Endometrial microvascular endothelial cells (primary cell): ENCODE data around the gene GPSM3. TPM values are rescaled to one million over a fixed set of nuclear protein-coding genes. Genes with fewer than 3 reads are reported as not detected.
"Not testable (repeated sequence)": the region's sequence is repeated elsewhere in the genome, so short reads cannot be mapped to it uniquely, and the experiment has no call there.

Source experiments
- in situ Hi-C: cut with HindIII; loops from 2 replicates; pipeline ENCODE4 v1.10.0; 2017; ENCODE audit warnings: low sequenced_read_pairs, low pct_unique_long_range_greater_than_20kb; ENCODE audit errors: inconsistent ontology term
- total RNA-seq: library from RNA; depleted of rRNA; stranded (reverse); fragments of >200 nt; gene quantifications from one replicate; pipeline ENCODE4 v1.2.3, GENCODE V29; 2015; ENCODE audit errors: inconsistent ontology term

The GPSM3 gene
- total RNA-seq, 1 donor from 2014 or later = 31.0 TPM

- in situ Hi-C loops = no loop called here
These were observed 11.8 kb upstream of the GPSM3 start for GRCh38 chr6:32204268-32204715.

DNA sequence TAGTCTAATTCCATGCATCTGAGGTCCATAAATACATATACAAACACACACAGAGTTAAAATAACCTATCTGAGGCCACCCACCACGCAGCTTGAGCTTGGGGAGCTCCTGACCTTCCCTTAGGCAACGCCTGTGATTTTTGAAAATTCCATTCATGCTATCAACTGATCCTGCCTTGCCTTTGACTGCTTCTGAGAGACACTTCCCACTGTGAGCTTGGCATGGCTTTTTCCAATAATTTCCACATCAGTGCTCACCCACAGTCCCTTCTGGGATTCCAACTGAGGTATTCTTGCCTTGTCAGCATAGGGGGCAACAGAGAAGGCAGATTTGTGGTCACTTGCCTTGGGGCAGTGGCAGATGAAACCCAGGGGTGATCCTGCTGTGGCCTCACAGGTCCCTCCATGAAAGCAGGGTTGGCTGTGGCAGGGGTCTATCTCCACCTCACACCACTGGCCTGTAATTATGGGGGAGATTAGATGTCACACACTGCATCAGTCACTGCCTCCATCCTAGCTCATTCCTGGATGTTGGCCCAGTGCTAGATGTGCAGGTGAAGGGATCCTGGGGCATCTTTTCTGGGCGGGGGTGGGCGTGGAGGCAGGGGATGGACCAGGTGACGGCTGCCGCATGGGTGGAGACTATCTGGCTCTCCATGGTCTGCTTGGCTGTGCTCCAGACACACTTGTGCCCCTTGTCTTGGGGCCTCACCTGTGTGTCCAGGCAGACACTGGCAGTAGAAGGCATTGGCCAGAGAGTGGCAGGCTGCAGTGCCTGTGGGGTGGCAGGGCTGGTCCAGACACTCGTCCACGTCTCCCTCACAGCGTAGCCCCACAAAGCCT is 11.2 kb upstream of the GPSM3 start:
- in situ Hi-C loops = no loop called here

- in situ Hi-C loops = no loop called here
These were observed 9.7 kb upstream of the GPSM3 start for GRCh38 chr6:32202186-32202585.

DNA sequence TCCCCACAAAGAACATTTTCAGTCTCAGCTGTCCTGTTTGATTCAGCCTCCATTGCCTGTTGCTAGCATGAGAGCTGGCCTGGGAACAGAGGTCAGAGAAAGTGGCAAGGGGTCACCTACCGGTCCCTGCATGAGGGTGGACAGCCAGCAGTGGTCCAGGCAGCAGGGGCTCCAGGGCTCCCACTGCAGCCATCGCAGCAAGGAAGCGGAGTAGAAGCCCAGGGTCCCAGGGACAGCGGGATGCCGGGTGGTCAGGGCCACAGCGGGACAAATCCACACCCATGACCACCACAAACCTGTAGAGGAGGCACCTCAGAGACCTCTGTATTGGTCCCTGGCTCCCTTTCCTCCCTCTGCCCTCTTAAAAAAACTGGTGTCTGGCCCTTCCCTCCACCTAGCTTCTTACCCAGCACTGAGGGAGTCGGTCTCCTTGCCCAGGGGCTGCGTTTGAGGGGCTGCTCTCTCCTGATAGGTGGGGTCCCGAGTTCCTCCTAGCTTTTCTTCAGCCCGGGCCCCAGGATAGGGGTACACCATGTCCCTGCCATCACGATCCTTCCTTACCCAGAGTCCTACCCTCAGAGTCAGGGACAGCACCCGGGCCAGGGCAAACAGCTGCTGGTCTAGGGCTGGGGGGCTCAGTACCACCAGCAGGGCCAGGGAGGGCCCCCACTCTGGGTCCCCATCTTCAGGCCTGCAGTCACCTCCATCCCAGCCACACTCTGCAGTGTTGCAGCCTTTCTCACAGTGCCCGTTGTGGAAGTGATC is 8.4 kb upstream of the GPSM3 start:
- in situ Hi-C loops = no loop called here

DNA sequence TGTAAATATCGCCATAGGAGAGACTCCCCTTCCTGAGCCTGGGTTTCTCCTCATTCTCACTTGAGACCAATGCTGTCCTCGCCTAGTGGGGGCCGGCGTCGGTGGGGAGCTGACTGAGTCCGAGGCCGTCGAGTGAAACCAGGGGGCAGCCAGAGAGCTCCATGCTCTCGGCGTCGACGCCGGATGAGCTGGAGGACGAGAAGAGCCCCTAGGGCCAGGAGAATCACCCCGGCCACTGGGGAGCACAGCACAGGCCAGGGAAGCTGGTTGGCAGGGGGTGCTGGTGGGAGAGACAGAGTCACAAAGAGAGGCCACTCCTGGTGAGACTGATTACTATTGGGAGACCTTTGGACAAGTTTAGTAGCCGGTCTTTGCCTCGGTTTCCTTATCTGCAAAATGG is 6.4 kb upstream of the GPSM3 start:
- in situ Hi-C loops = no loop called here

DNA sequence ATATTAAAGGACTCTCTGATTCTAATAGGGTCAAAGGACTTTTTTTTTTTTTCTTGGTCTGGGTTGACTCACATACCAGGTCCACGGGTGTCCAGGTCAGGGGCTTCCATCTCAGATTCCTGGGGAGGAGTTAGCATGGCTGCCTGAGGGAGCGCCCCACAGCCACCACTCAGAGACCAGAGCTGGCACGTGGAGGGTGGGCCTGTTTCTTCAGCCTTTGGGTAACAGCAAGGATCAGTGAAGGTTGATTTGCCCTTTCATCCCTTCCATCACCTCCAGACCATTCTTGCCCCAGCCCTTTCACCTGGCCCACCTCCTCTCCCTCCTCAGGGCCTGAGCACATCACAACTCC is 5.9 kb upstream of the GPSM3 start:
- in situ Hi-C loops = no loop called here

DNA sequence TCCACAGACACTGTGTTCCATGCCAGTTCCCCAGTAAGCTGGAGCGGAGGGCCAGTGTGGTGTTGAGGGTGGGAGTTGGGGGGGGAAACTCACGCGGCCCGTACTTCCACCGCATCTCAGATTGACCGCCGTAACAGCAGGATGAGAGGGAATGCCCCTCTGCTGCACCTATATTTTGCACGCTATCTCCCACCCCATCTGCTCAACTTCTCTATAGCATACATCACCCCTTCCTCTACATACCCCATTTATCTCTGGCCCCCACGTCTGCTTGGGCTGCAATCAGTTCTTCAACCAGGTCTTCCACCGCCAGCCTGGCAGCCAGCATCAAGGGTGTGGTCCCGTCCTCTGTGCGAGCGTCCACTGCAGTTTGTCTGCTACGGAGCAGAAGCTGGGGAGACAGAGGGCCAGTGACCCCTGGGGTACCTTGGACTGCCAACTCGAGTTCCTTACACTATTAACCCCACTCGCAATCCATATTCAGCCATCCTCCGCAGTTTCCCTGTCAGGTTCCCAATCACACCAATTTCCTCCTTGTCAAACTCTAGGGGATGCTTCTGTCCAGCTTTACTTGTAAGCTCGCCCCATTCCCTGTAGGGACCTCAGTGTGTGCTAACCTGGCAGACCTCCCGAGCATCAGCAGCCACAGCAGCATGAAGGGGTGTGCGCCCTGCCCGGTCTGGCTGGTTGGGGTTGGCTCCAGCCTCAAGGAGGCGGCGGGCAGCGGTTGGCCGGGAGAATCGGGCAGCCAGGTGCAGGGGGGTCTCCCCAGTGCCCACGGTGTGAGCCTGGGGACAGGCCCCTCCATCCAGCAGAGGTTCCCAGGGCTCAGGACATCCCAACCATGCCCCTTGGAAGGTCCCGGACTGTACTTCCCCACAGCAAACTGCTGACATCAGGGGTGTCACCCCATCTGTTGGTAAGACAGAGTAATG is 4.5 kb upstream of the GPSM3 start:
- in situ Hi-C loops = no loop called here

DNA sequence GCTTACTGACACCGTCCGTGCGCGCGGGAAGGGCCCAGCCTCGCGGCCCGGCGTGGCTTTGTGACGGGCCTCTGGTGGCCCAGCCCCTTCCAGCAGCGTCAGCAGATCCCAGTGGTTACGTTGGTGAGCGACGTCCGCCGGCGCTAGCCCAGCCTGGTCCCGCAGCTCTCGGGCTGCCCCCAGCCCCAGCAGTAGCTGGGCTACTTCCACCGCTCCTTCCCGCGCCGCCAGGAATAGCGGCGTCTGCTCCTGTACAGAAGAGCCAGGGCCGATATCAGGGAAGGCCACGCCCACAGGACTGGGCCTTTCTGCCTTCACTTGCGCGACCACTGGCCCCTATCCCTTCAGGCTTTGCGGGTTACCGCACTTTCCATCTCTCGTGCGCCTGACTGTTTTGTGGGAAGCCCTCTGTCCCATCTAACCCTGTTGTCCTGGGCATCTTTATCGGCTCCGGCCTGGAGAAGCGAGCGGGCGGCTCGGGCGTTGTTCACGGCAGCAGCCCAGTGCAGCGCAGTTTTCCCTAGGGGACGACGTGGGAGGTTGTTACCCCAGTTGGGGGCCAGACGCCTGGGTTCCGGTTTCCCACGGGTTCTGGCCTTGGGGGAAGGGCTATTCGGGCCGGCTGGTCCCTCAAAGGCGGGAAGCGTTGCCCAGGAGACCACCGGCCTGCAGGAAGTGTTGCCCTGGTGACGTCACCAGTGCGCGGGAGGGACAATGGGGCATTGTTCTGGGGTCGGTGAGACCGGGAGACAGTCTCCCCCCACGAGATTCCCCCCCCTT is 3.6 kb upstream of the GPSM3 start:
- in situ Hi-C loops = no loop called here

- in situ Hi-C loops = no loop called here
These were observed 3.1 kb upstream of the GPSM3 start for GRCh38 chr6:32195652-32195901.

DNA sequence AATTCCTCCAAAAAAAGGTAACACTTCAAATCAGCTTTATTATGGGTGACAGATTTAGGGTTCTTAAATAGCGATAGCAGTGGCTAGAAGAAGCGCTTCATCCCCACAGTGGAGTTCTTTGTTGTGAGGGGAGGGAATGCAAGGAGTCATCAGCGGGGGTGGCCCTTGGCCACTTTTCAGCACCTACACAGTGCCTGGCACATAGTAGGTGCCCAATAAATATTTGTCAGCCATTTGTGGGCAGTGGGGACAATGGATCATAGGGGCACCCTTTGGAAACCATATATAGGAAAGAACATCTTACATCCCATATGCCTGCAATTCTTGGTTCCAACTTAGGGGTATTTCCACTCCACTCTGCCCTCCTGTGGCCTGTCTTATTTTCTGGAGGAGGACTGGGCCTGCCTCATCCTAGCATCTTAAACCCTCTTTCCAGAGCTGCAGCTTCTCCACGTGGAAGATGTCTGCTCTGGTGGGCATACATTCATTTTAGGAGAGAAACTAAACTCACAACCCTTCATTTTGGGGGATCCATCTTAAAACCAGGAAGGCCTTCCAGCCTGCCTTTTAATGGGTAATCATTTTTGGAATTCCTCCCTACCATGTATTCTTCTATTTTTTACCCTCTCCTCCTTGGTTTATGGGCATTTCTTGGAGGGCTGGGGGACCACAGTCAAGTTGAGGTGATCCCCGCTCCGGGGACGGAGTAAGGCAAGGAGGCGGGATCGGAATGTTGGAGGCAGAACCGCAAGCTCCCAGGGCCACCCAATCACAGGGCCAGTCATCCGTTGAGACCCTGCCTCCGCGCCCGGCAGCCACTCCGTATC is 2.6 kb upstream of the GPSM3 start:
- in situ Hi-C loops = no loop called here

DNA sequence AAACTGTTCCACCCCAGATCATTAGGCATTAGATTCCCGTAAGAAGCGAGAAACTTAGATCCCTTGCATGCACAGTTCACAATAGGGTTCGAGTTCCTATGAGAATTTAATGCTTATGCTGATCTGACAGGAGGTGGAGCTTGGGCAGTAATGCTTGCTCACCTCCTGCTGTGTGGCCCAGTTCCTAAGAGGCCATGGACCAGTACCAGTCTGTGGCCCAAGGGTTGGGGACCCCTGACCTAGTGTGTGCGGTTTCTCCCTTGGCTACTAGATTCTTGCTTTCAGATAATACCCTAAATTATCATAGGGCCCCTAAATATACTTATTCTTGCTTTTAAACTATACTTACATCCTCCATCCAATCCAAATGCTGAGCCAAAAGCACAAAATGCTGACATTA is 1.9 kb upstream of the GPSM3 start:
- in situ Hi-C loops = no loop called here

- in situ Hi-C loops = not testable (repeated sequence)
These were observed 653 bp upstream of the GPSM3 start for GRCh38 chr6:32193096-32193495.

- in situ Hi-C loops = no loop called here
These were observed 491 bp downstream of the GPSM3 start for GRCh38 chr6:32191696-32192607.

- in situ Hi-C loops = no loop called here
These were observed 1.3 kb downstream of the GPSM3 start for GRCh38 chr6:32190911-32191677.

- in situ Hi-C loops = no loop called here
These were observed 2.2 kb downstream of the GPSM3 start, which contains the start of gene PBX2 for GRCh38 chr6:32190054-32190851. TSS of gene PBX2 (minus strand) at chr6:32190202. CDS start at chr6:32189915, 287 bp downstream.

- in situ Hi-C loops = no loop called here
These were observed 2.7 kb downstream of the GPSM3 start for GRCh38 chr6:32189742-32190053.
